PFSK-1 (cell line): Measurements from ENCODE around the gene RYR2.

ENCODE experiments used
- FOXP2 ChIP-seq: optimal IDR thresholded peaks from 2 replicates; pipeline ENCODE3; 2011; ENCODE audit warnings: borderline replicate concordance, control low read depth, inconsistent platforms; ENCODE audit not compliant: insufficient read depth; ENCODE audit errors: extremely low read length, extremely low read depth
- POLR2AphosphoS5 ChIP-seq: IDR thresholded peaks from 2 replicates; pipeline ENCODE4 v1.6.1; 2012; ENCODE audit warnings: low read depth, mild to moderate bottlenecking, control low read depth, low read length, moderate library complexity
- SIN3A ChIP-seq: IDR thresholded peaks from 2 replicates; pipeline ENCODE4 v1.6.1; 2012; ENCODE audit warnings: mild to moderate bottlenecking, low read length, moderate library complexity, borderline replicate concordance; ENCODE audit not compliant: insufficient read depth
- TAF1 ChIP-seq: IDR thresholded peaks from 2 replicates; pipeline ENCODE4 v1.6.1; 2012; ENCODE audit warnings: low read length, control low read depth, borderline replicate concordance; ENCODE audit not compliant: insufficient read depth
- TF ChIP-seq, protein P1 (sequence below), 2 experiments: IDR thresholded peaks; 2 replicates each; pipeline versions ENCODE4 v1.6.1 to v1.8.0; 2011 to 2012; ENCODE audit warnings: low read depth in 2 of 2, low read length in 2 of 2, control low read depth in 1 of 2, inconsistent platforms in 1 of 2, mild to moderate bottlenecking in 1 of 2, moderate library complexity in 1 of 2; ENCODE audit not compliant: insufficient read depth in 1 of 2

RYR2 gene

GRCh38 chr1:237013608-237014007 lies 28.4 kb upstream of the RYR2 start:
- no peak for TF ChIP-seq POLR2AphosphoS5
- TF ChIP-seq, protein P1, sequence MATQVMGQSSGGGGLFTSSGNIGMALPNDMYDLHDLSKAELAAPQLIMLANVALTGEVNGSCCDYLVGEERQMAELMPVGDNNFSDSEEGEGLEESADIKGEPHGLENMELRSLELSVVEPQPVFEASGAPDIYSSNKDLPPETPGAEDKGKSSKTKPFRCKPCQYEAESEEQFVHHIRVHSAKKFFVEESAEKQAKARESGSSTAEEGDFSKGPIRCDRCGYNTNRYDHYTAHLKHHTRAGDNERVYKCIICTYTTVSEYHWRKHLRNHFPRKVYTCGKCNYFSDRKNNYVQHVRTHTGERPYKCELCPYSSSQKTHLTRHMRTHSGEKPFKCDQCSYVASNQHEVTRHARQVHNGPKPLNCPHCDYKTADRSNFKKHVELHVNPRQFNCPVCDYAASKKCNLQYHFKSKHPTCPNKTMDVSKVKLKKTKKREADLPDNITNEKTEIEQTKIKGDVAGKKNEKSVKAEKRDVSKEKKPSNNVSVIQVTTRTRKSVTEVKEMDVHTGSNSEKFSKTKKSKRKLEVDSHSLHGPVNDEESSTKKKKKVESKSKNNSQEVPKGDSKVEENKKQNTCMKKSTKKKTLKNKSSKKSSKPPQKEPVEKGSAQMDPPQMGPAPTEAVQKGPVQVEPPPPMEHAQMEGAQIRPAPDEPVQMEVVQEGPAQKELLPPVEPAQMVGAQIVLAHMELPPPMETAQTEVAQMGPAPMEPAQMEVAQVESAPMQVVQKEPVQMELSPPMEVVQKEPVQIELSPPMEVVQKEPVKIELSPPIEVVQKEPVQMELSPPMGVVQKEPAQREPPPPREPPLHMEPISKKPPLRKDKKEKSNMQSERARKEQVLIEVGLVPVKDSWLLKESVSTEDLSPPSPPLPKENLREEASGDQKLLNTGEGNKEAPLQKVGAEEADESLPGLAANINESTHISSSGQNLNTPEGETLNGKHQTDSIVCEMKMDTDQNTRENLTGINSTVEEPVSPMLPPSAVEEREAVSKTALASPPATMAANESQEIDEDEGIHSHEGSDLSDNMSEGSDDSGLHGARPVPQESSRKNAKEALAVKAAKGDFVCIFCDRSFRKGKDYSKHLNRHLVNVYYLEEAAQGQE (IDR thresholded peaks at IDR 0.05; ENCODE audit: insufficient read depth in 1 of 2, low read depth in 2 of 2, low read length in 2 of 2): no peak
- no peak for TF ChIP-seq SIN3A
- TF ChIP-seq FOXP2: no peak
- TF ChIP-seq TAF1: no peak

GRCh38 chr1:237016626-237017025 lies 25.4 kb upstream of the RYR2 start:
- no peak for TF ChIP-seq SIN3A

DNA sequence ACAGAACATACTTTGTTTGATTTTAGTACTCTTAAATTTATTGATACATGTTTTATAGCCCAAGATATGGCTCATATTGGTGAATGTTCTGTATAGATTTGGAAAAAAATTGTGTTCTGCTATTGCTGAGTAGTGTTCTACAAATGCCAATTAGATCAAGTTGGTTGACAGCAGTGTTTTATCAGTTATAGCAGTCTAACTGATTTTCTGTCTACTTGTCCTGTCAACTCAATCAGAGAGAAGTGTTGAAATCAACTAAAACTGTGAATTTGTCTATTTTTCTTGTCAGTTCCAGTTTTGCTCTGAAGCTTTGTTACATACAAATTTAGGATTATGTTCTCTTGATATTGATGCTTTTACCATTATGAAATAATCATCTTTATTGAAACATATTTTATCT lies 23.1 kb upstream of the RYR2 start:
- TF ChIP-seq POLR2AphosphoS5: no peak
- no peak for TF ChIP-seq FOXP2
- TF ChIP-seq, protein P1 (IDR thresholded peaks at IDR 0.05; ENCODE audit: insufficient read depth in 1 of 2, low read depth in 2 of 2, low read length in 2 of 2): no peak
- TF ChIP-seq TAF1: no peak
- TF ChIP-seq SIN3A: no peak

DNA sequence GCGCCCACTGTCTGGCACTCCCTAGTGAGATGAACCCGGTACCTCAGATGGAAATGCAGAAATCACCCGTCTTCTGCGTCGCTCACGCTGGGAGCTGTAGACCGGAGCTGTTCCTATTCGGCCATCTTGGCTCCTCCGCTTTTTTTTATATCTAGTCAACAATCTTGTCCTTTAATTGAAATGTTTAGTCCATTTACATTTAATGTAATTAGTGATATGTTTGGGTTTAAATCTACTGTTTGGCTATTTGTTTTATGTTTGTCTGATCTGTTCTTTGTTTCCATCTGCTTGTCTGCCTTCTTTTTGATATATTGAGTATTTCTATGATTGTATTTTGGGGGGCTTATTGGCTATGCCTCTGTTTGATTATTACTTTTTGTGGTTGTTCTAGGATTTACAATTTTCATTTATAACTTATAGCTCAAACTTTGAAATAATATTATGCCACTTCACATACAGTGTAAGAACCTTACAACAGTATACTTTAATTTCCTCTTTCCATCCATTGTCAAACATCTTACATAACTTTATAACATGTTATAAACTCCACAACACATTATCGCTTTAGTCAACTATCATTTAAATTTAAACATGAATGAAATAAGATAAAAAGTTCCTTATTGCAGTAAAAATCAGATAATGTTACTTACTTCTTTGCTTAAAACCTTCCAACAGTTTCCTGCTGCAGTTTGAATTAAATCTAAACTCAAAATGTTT lies 16.5 kb upstream of the RYR2 start:
- TF ChIP-seq, protein P1 (IDR thresholded peaks at IDR 0.05; ENCODE audit: insufficient read depth in 1 of 2, low read depth in 2 of 2, low read length in 2 of 2): no peak
- no peak for TF ChIP-seq TAF1
- no peak for TF ChIP-seq SIN3A
- no peak for TF ChIP-seq POLR2AphosphoS5
- TF ChIP-seq FOXP2: no peak

- TF ChIP-seq, protein P1 (IDR thresholded peaks at IDR 0.05; ENCODE audit: insufficient read depth in 1 of 2, low read depth in 2 of 2, low read length in 2 of 2): no peak
- TF ChIP-seq TAF1: no peak
Observed at GRCh38 chr1:237029240-237029639, 12.7 kb upstream of the RYR2 start.

DNA sequence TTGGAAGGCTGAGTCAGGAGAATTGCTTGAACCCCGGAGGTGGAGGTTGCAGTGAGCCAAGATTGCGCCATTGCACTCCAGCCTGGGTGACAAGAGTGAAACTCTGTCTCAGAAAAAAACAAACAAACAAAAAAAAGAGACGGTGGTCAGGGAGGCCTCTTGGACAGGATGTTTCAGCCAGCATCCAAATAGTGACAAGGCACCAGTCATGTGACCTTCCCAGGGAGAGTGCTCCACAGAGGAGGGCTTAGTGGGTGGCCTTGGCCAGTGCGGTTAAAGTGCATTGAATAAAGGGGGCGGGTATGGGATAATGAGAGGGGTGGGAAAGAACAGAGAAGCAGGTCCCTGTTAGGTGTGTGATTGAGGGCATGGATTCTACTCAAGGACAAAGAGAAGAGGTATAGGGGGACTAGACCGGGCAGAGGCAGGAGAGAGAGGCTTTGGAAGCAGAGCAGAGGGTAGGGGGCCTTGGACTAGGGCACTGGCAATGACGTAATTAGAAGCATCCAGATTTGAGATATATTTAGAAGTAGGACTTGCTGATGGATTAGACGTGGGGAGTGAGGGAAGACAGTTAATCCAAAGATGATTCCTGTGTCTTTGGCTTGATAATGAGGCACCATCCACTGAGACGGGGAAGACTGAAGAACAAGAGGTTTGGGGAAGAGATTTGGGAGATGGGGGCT lies 12.0 kb upstream of the RYR2 start:
- TF ChIP-seq POLR2AphosphoS5 (no peak), TAF1 (no peak), SIN3A (no peak), FOXP2 (no peak)
- TF ChIP-seq, protein P1 (IDR thresholded peaks at IDR 0.05; ENCODE audit: insufficient read depth in 1 of 2, low read depth in 2 of 2, low read length in 2 of 2): no peak
